OCI-LY7 (cell line): Measurements from ENCODE around the gene RIMS1. TPM values are rescaled to one million over a fixed set of nuclear protein-coding genes. Genes with fewer than 3 reads are reported as not detected.

Experiments
- BruUV-seq: library from RNA; stranded (reverse); fragments of 400-500 nt; replicated peaks from 2 replicates; lab custom pipeline; 2021; lab: Mats Ljungman, UMichigan
- CTCF ChIA-PET: fragments of 300-600 bp; sonication (Branson Sonifier 250); formaldehyde crosslinking; loops from one replicate; lab custom pipeline; 2022; ENCODE audit warnings: antibody characterized with exemption; ENCODE audit not compliant: unreplicated experiment; lab: Charles Lee
- POLR2A ChIA-PET: fragments of 300-600 bp; sonication (Branson Sonifier 250); formaldehyde crosslinking; loops from one replicate; lab custom pipeline; 2022; ENCODE audit warnings: antibody characterized with exemption; lab: Charles Lee
- DNase-seq: peaks from one replicate; pipeline ENCODE4 v3.0.0-alpha.2; 2015; ENCODE audit warnings: low spot score
- H2AFZ ChIP-seq: fragments of 200-600 bp; sonication (generic), shearing (Covaris generic); 2 replicates; pipeline ENCODE4 v1.6.1; 2014; ENCODE audit warnings: mild to moderate bottlenecking, antibody characterized with exemption, low read length, moderate library complexity
- H3K27ac ChIP-seq: fragments of 200-600 bp; sonication (generic); 2 replicates; pipeline ENCODE4 v1.5.1; 2014; ENCODE audit warnings: mixed run types, low read depth, mild to moderate bottlenecking, moderate library complexity, low read length, inconsistent platforms; ENCODE audit not compliant: poor library complexity, severe bottlenecking
- H3K36me3 ChIP-seq: fragments of 200-600 bp; sonication (generic); 2 replicates; pipeline ENCODE4 v1.6.1; 2014; ENCODE audit warnings: mild to moderate bottlenecking, antibody characterized with exemption, low read length, moderate library complexity, mixed read lengths; ENCODE audit not compliant: insufficient read depth
- H3K4me1 ChIP-seq: fragments of 200-600 bp; sonication (generic); 2 replicates; pipeline ENCODE4 v1.5.1; 2014; ENCODE audit warnings: mild to moderate bottlenecking, low read length; ENCODE audit not compliant: insufficient read depth, poor library complexity, severe bottlenecking
- H3K4me2 ChIP-seq: fragments of 200-600 bp; sonication (generic); 2 replicates; pipeline ENCODE4 v1.6.1; 2014; ENCODE audit warnings: mild to moderate bottlenecking, low read length
- H3K4me3 ChIP-seq: fragments of 200-600 bp; sonication (generic); 2 replicates; pipeline ENCODE4 v1.5.1; 2014; ENCODE audit warnings: mild to moderate bottlenecking, low read depth, low read length; ENCODE audit not compliant: poor library complexity, severe bottlenecking
- H3K79me2 ChIP-seq: fragments of 200-600 bp; sonication (generic); 2 replicates; pipeline ENCODE4 v1.6.1; 2016; ENCODE audit warnings: low read depth, mild to moderate bottlenecking, low read length, moderate library complexity, mixed read lengths; ENCODE audit not compliant: insufficient read depth
- H3K9me2 ChIP-seq: fragments of 200-600 bp; sonication (generic); 2 replicates; pipeline ENCODE4 v1.6.1; 2016; ENCODE audit warnings: mild to moderate bottlenecking, low read length, mixed read lengths; ENCODE audit not compliant: insufficient read depth
- H3K9me3 ChIP-seq: fragments of 200-600 bp; sonication (generic); 2 replicates; pipeline ENCODE4 v1.6.1; 2014; ENCODE audit warnings: mild to moderate bottlenecking, mixed run types, low read length, mixed read lengths
- H4K20me1 ChIP-seq: fragments of 200-600 bp; sonication (generic); 2 replicates; pipeline ENCODE4 v1.6.1; 2014; ENCODE audit warnings: mild to moderate bottlenecking, antibody characterized with exemption, low read length, moderate library complexity, mixed read lengths; ENCODE audit not compliant: insufficient read depth
- EZH2phosphoT487 ChIP-seq: fragments of 200-600 bp; sonication (generic); IDR thresholded peaks from 2 replicates; pipeline ENCODE4 v1.6.1; 2018; ENCODE audit warnings: low read depth, borderline replicate concordance, mild to moderate bottlenecking, mixed run types, antibody characterized with exemption, low read length, moderate library complexity, mixed read lengths
- intact Hi-C: fragments of 100-400 bp; cut with micrococcal nuclease; formaldehyde crosslinking; loops from one replicate; pipeline ENCODE4 v1.10.0; 2022; ENCODE audit not compliant: unreplicated experiment
- total RNA-seq, 2 experiments: library from RNA; depleted of rRNA in 1 of 2; stranded (reverse); fragments of >200 nt in 1 of 2; shearing (Covaris generic) in 1 of 2; gene quantifications; 2 replicates each; pipeline ENCODE4 v1.2.3, GENCODE V29; 2014 to 2022
- TF ChIP-seq, protein P1 (sequence below): fragments of 200-600 bp; sonication (generic); conservative IDR thresholded peaks from 2 replicates; pipeline ENCODE4 v1.5.1; 2014; ENCODE audit warnings: mild to moderate bottlenecking, antibody characterized with exemption, low read length, moderate library complexity, mixed read lengths

RIMS1 gene
- total RNA-seq, 2 experiments from 2014 or later = not detected

DNA sequence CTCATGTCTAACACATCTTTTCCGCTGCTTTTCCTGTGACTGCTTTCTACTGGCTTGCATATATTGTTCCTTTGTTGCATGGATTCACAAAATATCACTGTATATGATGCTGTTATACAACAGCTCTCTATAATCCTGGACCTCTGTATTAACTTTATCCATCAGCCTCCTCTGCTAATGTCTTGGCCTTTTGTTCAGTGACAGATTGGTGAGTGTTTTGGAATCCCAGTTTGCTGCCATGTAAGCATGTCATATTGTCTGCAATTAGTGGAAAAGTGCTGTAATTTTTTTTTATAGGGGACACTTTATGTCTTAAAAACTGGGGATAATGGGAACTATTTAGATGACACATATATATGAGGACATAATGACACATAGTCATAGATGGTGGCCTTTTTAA lies 3.0 kb downstream of the RIMS1 start:
- H4K20me1 ChIP-seq = no peaks in the 10 kb centered on the region
- no TSS peak for BruUV-seq
- no peak overlapping the region for H2AFZ ChIP-seq
- DNase-seq = no peak
- H3K79me2 ChIP-seq = no peaks in the 10 kb centered on the region
- H3K4me2 ChIP-seq = no peak overlapping the region
- no peaks in the 10 kb centered on the region for H3K9me2 ChIP-seq
- no peaks in the 10 kb centered on the region for H3K9me3 ChIP-seq
- TF ChIP-seq, protein P1, sequence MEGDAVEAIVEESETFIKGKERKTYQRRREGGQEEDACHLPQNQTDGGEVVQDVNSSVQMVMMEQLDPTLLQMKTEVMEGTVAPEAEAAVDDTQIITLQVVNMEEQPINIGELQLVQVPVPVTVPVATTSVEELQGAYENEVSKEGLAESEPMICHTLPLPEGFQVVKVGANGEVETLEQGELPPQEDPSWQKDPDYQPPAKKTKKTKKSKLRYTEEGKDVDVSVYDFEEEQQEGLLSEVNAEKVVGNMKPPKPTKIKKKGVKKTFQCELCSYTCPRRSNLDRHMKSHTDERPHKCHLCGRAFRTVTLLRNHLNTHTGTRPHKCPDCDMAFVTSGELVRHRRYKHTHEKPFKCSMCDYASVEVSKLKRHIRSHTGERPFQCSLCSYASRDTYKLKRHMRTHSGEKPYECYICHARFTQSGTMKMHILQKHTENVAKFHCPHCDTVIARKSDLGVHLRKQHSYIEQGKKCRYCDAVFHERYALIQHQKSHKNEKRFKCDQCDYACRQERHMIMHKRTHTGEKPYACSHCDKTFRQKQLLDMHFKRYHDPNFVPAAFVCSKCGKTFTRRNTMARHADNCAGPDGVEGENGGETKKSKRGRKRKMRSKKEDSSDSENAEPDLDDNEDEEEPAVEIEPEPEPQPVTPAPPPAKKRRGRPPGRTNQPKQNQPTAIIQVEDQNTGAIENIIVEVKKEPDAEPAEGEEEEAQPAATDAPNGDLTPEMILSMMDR = no peak
- no peak for TF ChIP-seq EZH2phosphoT487
- no peaks in the 10 kb centered on the region for H3K4me1 ChIP-seq
- no peaks in the 10 kb centered on the region for H3K36me3 ChIP-seq
- intact Hi-C loops = no loop called here
- ChIA-PET POLR2A (interaction anchor here (2.0 kb wide), 1 partner anchor 12 kb away, joined by 7 read pairs; no protein-coding TSS in a partner anchor), CTCF (no interaction called here)
- H3K4me3 ChIP-seq = no peak overlapping the region
- H3K27ac ChIP-seq = no peak overlapping the region

DNA sequence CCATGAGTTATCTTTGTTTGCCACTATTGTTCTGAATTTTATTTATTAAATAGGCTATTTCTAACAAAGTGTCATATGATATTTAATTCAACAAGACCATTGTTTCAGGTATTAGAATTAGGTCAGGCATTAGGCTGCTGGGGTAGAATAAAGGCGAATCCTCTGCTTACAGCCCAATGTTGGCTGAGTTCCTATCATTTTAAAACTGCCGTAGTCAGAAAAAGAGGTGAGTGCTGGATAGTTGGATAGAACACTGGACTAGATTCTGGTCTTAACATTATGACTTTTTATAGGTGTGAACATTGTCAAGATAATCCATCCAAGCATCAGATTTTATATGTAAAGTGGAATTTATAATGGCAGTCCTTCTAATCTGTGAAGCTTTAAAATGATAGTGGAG lies 6.3 kb downstream of the RIMS1 start:
- intact Hi-C loops = no loop called here
- Histone ChIP-seq H3K79me2 (no peaks in the 10 kb centered on the region), H3K27ac (no peak overlapping the region), H3K36me3 (no peaks in the 10 kb centered on the region), H3K9me3 (no peaks in the 10 kb centered on the region), H3K9me2 (no peaks in the 10 kb centered on the region), H4K20me1 (no peaks in the 10 kb centered on the region), H3K4me2 (no peak overlapping the region), H3K4me1 (no peaks in the 10 kb centered on the region), H2AFZ (no peak overlapping the region), H3K4me3 (no peak overlapping the region)
- no TSS peak for BruUV-seq
- ChIA-PET CTCF (no interaction called here), POLR2A (interaction anchor here (0.6 to 1.1 kb wide), 2 partner anchors 54 to 198 kb away, joined by 4 read pairs; no protein-coding TSS in a partner anchor)
- TF ChIP-seq, protein P1 = no peak
- TF ChIP-seq EZH2phosphoT487 = no peak
- no peak for DNase-seq

DNA sequence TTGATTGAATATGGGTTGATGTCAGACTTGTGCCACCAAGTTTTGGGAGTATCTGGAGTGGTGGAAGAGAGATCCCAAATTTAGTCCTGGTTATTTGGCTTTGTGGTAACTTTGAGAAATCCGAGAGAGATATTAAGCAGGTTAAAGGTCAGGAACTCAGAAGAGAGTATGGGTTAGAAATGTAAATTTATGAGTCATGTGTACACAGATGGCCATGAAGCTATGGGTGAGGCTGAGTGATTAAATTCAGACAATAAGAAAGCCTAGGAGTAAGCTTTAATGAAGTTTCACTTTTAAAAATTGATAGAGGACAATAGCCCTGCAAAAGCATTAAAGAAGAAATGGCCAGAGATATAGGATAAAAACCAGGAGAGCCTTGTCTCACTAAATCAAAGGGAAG lies 14.3 kb downstream of the RIMS1 start:
- CTCF ChIA-PET = no interaction called here
- BruUV-seq = no TSS peak
- H2AFZ ChIP-seq = no peak overlapping the region
- no peak overlapping the region for H3K4me2 ChIP-seq
- intact Hi-C loops = no loop called here
- no peak for DNase-seq
- POLR2A ChIA-PET = interaction anchor here (0.5 to 1.9 kb wide), 2 partner anchors 11 to 1304 kb away, joined by 6 to 7 read pairs; no protein-coding TSS in a partner anchor
- no peaks in the 10 kb centered on the region for H4K20me1 ChIP-seq
- no peak overlapping the region for H3K4me3 ChIP-seq
- no peaks in the 10 kb centered on the region for H3K9me3 ChIP-seq
- H3K9me2 ChIP-seq = no peaks in the 10 kb centered on the region
- TF ChIP-seq, protein P1 = no peak
- TF ChIP-seq EZH2phosphoT487 = no peak
- no peaks in the 10 kb centered on the region for H3K36me3 ChIP-seq
- H3K27ac ChIP-seq = no peak overlapping the region
- H3K79me2 ChIP-seq = no peaks in the 10 kb centered on the region
- H3K4me1 ChIP-seq = no peaks in the 10 kb centered on the region
